ENCODE measurements around the gene HOMER1. TPM values are rescaled to one million over a fixed set of nuclear protein-coding genes. Genes with fewer than 3 reads are reported as not detected.

The HOMER1 gene
- total and polyA plus RNA-seq, 9 of the 15 experiments (the other 6 are each of a cell fraction or from before 2014, with no cell fraction given) = 6.3 to 39.9 (median 9.9) TPM

GRCh38 chr5:79417495-79417894, 96.4 kb downstream of the HOMER1 start (continued):
- TF ChIP-seq STAT6 (CRISPR knock-in tag; IDR thresholded peaks at IDR 0.05) = no peak

GRCh38 chr5:79416499-79416898, 97.4 kb downstream of the HOMER1 start:
- CTCF ChIA-PET (ENCODE audit: low intra/inter-chr PET ratio) = no interaction called here
- no peak for ATAC-seq
- H3K9ac ChIP-seq (ENCODE audit: insufficient read depth in 1 of 2, low read depth in 2 of 2, low read length in 2 of 2) = no peak overlapping the region

More at GRCh38 chr5:79416499-79416898, 97.4 kb downstream of the HOMER1 start:
- H3K27me3 ChIP-seq (ENCODE audit: control insufficient read depth in 2 of 2, insufficient read depth in 2 of 2, low read length in 2 of 2) = no peaks in the 10 kb centered on the region
- TF ChIP-seq FOXM1 (IDR thresholded peaks at IDR 0.05; ENCODE audit: low read depth) = no peak
- no peak for TF ChIP-seq FOXM1 (CRISPR knock-in tag; IDR thresholded peaks at IDR 0.05; ENCODE audit: low read depth)
- no peak for TF ChIP-seq ZNF778 (CRISPR knock-in tag; IDR thresholded peaks at IDR 0.05)
- TF ChIP-seq CHAMP1 (IDR thresholded peaks at IDR 0.05) = no peak
- BruUV-seq (replicated peaks) = no TSS peak
- no peaks in the 10 kb centered on the region for H4K20me1 ChIP-seq (replicated peaks; ENCODE audit: control insufficient read depth, insufficient read depth, low read length)
- no peaks in the 10 kb centered on the region for H3K79me2 ChIP-seq (ENCODE audit: control insufficient read depth, insufficient read depth, low read length)
- POLR2A ChIA-PET = interaction anchor here (1.5 kb wide), 1 partner anchor 27 kb away, joined by 4 read pairs; no protein-coding TSS in a partner anchor
- H3K27ac ChIP-seq (ENCODE audit: extremely low read depth, low read depth, low read length) = no peak overlapping the region
- DNase-seq (ENCODE audit: extremely low read depth in 1 of 4, low spot score in 3 of 4) (no peak), FAIRE-seq (no peak)
- H3K4me1 ChIP-seq (replicated peaks in 1 of 2; ENCODE audit: control insufficient read depth in 2 of 2, insufficient read depth in 2 of 2, low read length in 2 of 2) = no peaks in the 10 kb centered on the region
- H3K9me1 ChIP-seq (ENCODE audit: control insufficient read depth, insufficient read depth, low read length) = no peaks in the 10 kb centered on the region
- no peak overlapping the region for H3K4me3 ChIP-seq
- in situ Hi-C loops (cut with MboI) (no loop called here), intact Hi-C loops (cut with micrococcal nuclease) (no loop called here)
- no peaks in the 10 kb centered on the region for H3K9me3 ChIP-seq (replicated peaks; ENCODE audit: control insufficient read depth, insufficient read depth, low read depth, low read length)
- no peak overlapping the region for H2AFZ ChIP-seq (ENCODE audit: low read depth, low read length)
- WGBS (ENCODE audit: insufficient coverage, low coverage, missing lambda C conversion rate) = 81% methylated on average over 2 of the region's 2 CpGs
- no peak overlapping the region for H3K4me2 ChIP-seq (ENCODE audit: insufficient read depth, low read length)
- H3K36me3 ChIP-seq (ENCODE audit: control insufficient read depth, insufficient read depth, low read length) = 0 out of 3 replicates have a peak, but pooled peaks cover 2% of the 10 kb centered on the region
